HepG2 (cell line): ENCODE data around the gene LRBA.

Source experiments
- CTCF ChIP-seq: sonication (generic); formaldehyde crosslinking; IDR thresholded peaks from 2 replicates; pipeline ENCODE4 v1.5.0; 2020; ENCODE audit warnings: mild to moderate bottlenecking, missing genetic modification reagents, moderate library complexity
- TGIF2 ChIP-seq: IDR thresholded peaks from 2 replicates; pipeline ENCODE4 v1.6.1; 2016; ENCODE audit warnings: control low read depth, missing compliant biosample characterization
- ZNF318 ChIP-seq: sonication (generic); formaldehyde crosslinking; IDR thresholded peaks from 2 replicates; pipeline ENCODE4 v1.4.0; 2020; ENCODE audit warnings: mild to moderate bottlenecking, missing genetic modification reagents

GRCh38 chr4:150679765-150680343 lies 335.2 kb downstream of the LRBA start:
- TF ChIP-seq ZNF318 (no peak), TGIF2 (CRISPR knock-in tag) (no peak), CTCF (CRISPR knock-in tag) (no peak)
